Aorta (tissue), 5 donors: Measurements from ENCODE around the gene KDM2A. TPM values are rescaled to one million over a fixed set of nuclear protein-coding genes. Genes with fewer than 3 reads are reported as not detected.
"Not testable (repeated sequence)": the region's sequence is repeated elsewhere in the genome, so short reads cannot be mapped to it uniquely, and the experiment has no call there.

Experiments
- ATAC-seq: fragments of 200-7000 bp; cut with Tn5 transposase; one replicate; pipeline ENCODE4 v1.9.1; 2022; ENCODE audit warnings: moderate library complexity; ENCODE audit not compliant: low FRiP score
- DNase-seq, 2 donors: peaks; one replicate each; pipeline ENCODE4 v3.0.0-alpha.2; 2020
- H3K27ac ChIP-seq, 2 donors: one replicate each; pipeline ENCODE4 v1.5.1; 2013; ENCODE audit warnings: low read length in 2 of 2, mild to moderate bottlenecking in 2 of 2, moderate library complexity in 2 of 2, control low read depth in 1 of 2, inconsistent platforms in 1 of 2, low read depth in 1 of 2
- H3K27me3 ChIP-seq, 2 donors: one replicate each; pipeline ENCODE4 v1.6.1; 2013; ENCODE audit warnings: control low read depth in 1 of 2, low read length in 1 of 2, mild to moderate bottlenecking in 1 of 2, moderate library complexity in 1 of 2; ENCODE audit not compliant: insufficient read depth in 2 of 2, control insufficient read depth in 1 of 2
- H3K36me3 ChIP-seq, 2 donors: one replicate each; pipeline ENCODE4 v1.6.1; 2013; ENCODE audit warnings: control low read depth in 1 of 2, low read length in 1 of 2, mild to moderate bottlenecking in 1 of 2; ENCODE audit not compliant: insufficient read depth in 2 of 2, control insufficient read depth in 1 of 2
- H3K4me1 ChIP-seq, 2 donors: one replicate each; pipeline ENCODE4 v1.6.1; 2013; ENCODE audit warnings: low read length in 2 of 2, control low read depth in 1 of 2, mild to moderate bottlenecking in 1 of 2, moderate library complexity in 1 of 2; ENCODE audit not compliant: insufficient read depth in 2 of 2, control insufficient read depth in 1 of 2
- H3K4me3 ChIP-seq, 2 donors: one replicate each; pipeline ENCODE4 v1.5.1; 2013; ENCODE audit warnings: low read length in 2 of 2, control low read depth in 1 of 2, mild to moderate bottlenecking in 1 of 2
- H3K9me3 ChIP-seq: one replicate; pipeline ENCODE4 v1.6.1; 2013; ENCODE audit warnings: mild to moderate bottlenecking, low read length; ENCODE audit not compliant: control insufficient read depth
- whole genome bisulfite sequencing, 2 donors: extraction: QIAGEN DNeasy Blood & Tissue Kit; methylation state at CpG; one replicate each; pipeline ENCODE4 v1.1.7; 2013; 5-methylcytosine and 5-hydroxymethylcytosine counted together
- intact Hi-C, 2 donors: fragments of 100-400 bp; cut with DNase I; formaldehyde crosslinking; loops; one replicate each; pipeline versions ENCODE4 v1.14.2 to v1.15.0; 2022
- polyA plus RNA-seq, 2 donors: library from polyadenylated mRNA; stranded (reverse); fragments of 200-250 nt; gene quantifications; one replicate each; pipeline ENCODE4 v1.2.3, GENCODE V29; 2013
- total RNA-seq, 2 donors: library from RNA; stranded (reverse); fragmentation: NEBNext Ultra II Directional; extraction: Animal tissue kit (Norgen Biotek cat#: 25700); gene quantifications; one replicate each; pipeline ENCODE4 v1.2.1, GENCODE V29; 2021
- donor health status: healthy with polysubstance abuse.
- donor health status: Bipolar disorder and iron deficiency.
- donor health status: DM: no; HTN: no; CAD: no.
- donor health status: DM: no; HTN: no; CAD: no.
- donor health status: DM: yes; HTN: yes; CAD: no.

KDM2A gene
- total and polyA plus RNA-seq, 4 donors, result 11.5 to 106 (median 45.3) TPM

DNA sequence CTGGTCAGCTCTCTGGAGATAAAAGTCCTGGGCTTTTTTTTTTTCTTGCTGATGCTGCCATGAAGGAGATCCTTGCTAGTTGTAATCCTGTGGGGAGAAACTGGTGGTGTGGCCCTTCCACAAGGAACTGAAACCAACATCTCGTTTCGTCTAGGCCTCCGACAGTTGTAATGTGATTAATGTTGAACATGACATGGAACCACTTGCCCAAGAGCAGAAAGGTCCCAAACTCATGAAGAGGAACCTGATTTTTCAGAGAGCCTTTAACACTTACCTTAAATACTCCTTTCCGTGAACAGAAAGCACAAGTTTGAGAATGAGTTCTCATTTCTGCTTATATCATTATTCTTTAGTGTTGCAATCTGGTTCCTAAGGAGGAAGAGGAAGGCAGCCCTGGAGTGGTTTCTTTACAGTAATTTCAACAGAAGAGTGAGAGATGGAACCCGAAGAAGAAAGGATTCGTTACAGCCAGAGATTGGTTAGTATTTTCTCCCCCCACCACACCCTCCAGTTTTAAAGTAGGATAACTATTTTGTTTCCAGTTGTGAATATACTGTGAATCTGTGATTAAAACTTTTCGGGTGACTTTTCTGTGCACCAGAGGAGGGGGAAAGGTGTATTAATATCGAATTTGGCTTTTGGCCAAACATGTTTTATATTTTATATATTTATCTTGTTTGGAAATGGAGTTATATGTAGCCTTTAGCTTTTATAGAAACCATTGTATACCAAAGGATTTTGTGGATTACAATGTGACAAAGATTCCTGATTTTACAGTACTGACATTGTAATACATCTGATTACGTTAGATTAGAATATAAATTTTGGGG, 2.0 kb downstream of the KDM2A start:
- no peak overlapping the region for H3K27ac ChIP-seq
- no peaks in the 10 kb centered on the region for H3K9me3 ChIP-seq
- 4 to 6% methylated on average over 9 of the region's 9 CpGs for WGBS, 2 donors
- peak overlapping the region; percentile 84 to 93 for H3K4me3 ChIP-seq
- DNase-seq (no peak), ATAC-seq (no peak)
- intact Hi-C loops, result loop anchor here in 1 of 2 donors (10.0 kb wide), 1 partner anchor 114 kb away; no protein-coding TSS in a partner anchor
- H3K27me3 ChIP-seq, result no peaks in the 10 kb centered on the region
- H3K36me3 ChIP-seq, result no peaks in the 10 kb centered on the region
- H3K4me1 ChIP-seq, result no peaks in the 10 kb centered on the region

DNA sequence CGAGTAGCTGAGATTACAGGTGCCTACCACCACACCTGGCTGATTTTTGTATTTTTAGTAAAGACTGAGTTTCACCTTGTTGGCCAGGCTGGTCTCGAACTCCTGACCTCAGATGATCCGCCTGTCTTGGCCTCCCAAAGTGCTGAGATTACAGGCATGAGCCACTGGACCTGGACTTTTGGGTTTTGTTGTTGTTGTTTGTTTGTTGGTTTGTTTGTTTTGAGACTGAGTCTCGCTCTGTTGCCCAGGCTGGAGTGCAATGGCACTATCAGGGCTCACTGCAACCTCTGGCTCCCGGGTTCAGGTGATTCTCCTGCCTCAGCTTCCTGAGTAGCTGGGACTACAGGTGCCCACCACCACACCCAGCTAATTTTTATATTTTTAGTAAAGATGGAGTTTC, 4.7 kb downstream of the KDM2A start:
- DNase-seq, result peak in 1 of 2 donors; percentile 26
- WGBS, 2 donors, result 92 to 93% methylated on average over 5 of the region's 5 CpGs
- H3K27ac ChIP-seq, H3K36me3 ChIP-seq, H3K4me3 ChIP-seq, H3K9me3 ChIP-seq, H3K4me1 ChIP-seq, ATAC-seq, H3K27me3 ChIP-seq: not testable (repeated sequence)
- intact Hi-C loops, result loop anchor here in 1 of 2 donors (10.0 kb wide), 1 partner anchor 111 kb away; no protein-coding TSS in a partner anchor

DNA sequence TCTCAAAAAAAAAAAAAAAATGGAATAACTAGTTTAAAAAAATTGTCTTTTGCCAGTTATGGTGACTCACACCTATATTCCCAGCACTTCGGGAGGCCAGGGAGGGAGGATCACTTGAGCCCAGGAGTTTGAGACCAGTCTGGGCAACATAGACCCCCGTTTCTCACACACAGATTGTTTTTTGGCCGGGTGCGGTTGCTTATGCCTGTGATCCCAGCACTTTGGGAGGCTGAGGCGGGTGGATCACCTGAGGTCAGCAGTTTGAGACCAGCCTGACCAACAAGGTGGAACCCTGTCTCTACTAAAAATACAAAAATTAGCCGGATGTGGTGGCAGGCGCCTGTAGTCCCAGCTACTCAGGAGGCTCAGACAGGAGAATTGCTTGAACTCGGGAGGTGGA, 7.2 kb downstream of the KDM2A start:
- WGBS, 2 donors, result 89 to 95% methylated on average over 8 of the region's 8 CpGs
- intact Hi-C loops, result loop anchor here in 1 of 2 donors (10.0 kb wide), 1 partner anchor 109 kb away; no protein-coding TSS in a partner anchor

DNA sequence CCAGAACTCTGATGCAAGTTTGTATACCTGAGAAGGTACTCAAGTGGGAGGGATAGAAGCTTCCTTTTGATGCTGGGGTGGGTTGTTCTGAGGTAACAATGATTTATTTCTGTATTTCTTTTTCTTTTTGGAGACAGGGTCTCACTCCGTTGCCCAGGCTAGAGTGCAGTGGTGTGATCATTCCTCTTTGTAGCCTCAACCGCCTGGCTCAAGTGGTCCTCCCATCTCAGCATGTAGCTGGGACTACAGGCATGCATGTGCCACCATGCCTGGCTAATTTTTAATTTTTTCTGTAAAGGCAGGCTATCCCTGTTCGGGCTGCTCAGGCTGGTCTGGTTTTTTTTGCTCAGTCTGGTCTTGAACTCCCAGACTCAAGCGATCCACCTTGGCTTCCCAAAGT, 7.9 kb downstream of the KDM2A start:
- Histone ChIP-seq H3K4me3 (no peak overlapping the region), H3K27me3 (no peaks in the 10 kb centered on the region), H3K9me3 (no peaks in the 10 kb centered on the region), H3K36me3 (peaks cover 2 to 5% of the 10 kb centered on the region in 2 donors), H3K27ac (no peak overlapping the region), H3K4me1 (no peaks in the 10 kb centered on the region)
- 70 to 72% methylated on average over 4 of the region's 4 CpGs for WGBS, 2 donors
- intact Hi-C loops, result loop anchor here in 1 of 2 donors (10.0 kb wide), 1 partner anchor 108 kb away; no protein-coding TSS in a partner anchor
- ATAC-seq, result no peak
- no peak for DNase-seq

More for the DNA sequence above, 7.2 kb downstream of the KDM2A start:
- peak in 1 of 2 donors; percentile 32 for DNase-seq
- ATAC-seq, H3K27me3 ChIP-seq, H3K36me3 ChIP-seq, H3K27ac ChIP-seq, H3K4me1 ChIP-seq, H3K9me3 ChIP-seq, H3K4me3 ChIP-seq: not testable (repeated sequence)

DNA sequence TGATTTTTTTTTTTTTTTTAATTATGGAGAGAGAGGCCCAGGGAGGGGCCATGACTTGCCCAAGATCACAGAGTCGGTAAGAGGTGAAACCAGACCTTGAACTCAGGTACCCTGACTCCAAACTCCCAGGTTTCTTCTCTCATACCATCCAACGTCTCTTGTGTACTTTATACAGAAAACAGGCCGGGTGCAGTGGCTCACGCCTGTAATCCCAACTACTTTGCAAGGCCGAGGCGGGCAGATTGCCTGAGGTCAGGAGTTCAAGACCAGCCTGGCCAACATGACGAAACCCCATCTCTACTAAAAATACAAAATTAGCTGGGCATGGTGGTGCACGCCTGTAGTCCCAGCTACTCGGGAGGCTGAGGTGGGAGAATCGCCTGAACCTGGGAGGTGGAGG, 11.8 kb downstream of the KDM2A start:
- intact Hi-C loops, H3K4me3 ChIP-seq, H3K27ac ChIP-seq, H3K36me3 ChIP-seq, H3K27me3 ChIP-seq, H3K4me1 ChIP-seq, H3K9me3 ChIP-seq, ATAC-seq: not testable (repeated sequence)
- WGBS, 2 donors, result 95% methylated on average over 10 of the region's 10 CpGs
- DNase-seq, result peak in 1 of 2 donors; percentile 21

DNA sequence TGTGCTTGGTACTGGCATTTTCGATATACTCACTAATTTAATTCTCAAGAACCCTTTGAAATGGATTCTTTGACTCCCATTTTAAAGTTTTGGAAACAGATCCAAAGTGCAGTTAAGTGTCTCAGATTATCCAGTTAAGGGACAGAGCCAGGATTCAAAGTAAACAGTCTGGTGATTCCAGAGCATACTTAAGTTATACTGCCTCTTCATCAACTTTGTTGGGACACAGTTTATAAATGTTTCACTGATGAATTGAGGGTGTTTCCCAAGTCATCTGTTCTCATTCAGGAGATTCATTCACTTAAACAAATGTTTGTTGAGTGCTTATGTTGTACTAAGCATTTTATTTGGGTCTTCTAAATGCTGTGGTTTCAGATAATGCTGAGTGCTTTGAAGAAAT, 17.1 kb downstream of the KDM2A start:
- 88 to 95% methylated on average over 1 of the region's 1 CpG for WGBS, 2 donors
- intact Hi-C loops, result no loop called here

DNA sequence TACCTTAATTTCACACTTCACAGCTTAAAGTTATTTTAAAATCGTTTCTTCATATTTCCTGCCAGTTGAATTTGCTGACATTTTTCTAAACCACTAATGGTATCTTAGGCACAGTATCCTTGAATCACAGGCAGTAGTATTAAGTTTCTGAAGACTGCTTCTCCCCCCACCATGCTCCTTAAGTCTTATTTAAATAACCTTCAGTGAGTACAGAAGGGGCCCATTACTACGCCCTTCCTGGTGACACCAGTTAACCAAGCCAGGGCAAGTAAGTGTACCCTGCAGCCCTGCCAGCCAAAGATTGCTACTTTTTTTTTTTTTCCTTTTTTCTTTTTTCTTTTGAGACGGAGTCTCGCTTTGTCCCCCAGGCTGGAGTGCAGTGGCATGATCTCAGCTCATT, 19.9 kb downstream of the KDM2A start:
- H3K36me3 ChIP-seq, result peaks cover 0 to 1% of the 10 kb centered on the region in 2 donors
- DNase-seq, result no peak
- ATAC-seq, result no peak
- 83% methylated on average over 4 of the region's 4 CpGs for WGBS, 2 donors
- no peak overlapping the region for H3K27ac ChIP-seq
- no peaks in the 10 kb centered on the region for H3K27me3 ChIP-seq
- H3K9me3 ChIP-seq, result no peaks in the 10 kb centered on the region
- H3K4me3 ChIP-seq, result no peak overlapping the region
- peaks cover 0 to 2% of the 10 kb centered on the region in 2 donors for H3K4me1 ChIP-seq
- intact Hi-C loops, result no loop called here

More for the DNA sequence above, 17.1 kb downstream of the KDM2A start:
- Histone ChIP-seq H3K4me3 (no peak overlapping the region), H3K27ac (no peak overlapping the region), H3K36me3 (peaks cover 1 to 6% of the 10 kb centered on the region in 2 donors), H3K27me3 (no peaks in the 10 kb centered on the region), H3K4me1 (peaks cover 0 to 2% of the 10 kb centered on the region in 2 donors), H3K9me3 (no peaks in the 10 kb centered on the region)
- ATAC-seq (no peak), DNase-seq (no peak)

DNA sequence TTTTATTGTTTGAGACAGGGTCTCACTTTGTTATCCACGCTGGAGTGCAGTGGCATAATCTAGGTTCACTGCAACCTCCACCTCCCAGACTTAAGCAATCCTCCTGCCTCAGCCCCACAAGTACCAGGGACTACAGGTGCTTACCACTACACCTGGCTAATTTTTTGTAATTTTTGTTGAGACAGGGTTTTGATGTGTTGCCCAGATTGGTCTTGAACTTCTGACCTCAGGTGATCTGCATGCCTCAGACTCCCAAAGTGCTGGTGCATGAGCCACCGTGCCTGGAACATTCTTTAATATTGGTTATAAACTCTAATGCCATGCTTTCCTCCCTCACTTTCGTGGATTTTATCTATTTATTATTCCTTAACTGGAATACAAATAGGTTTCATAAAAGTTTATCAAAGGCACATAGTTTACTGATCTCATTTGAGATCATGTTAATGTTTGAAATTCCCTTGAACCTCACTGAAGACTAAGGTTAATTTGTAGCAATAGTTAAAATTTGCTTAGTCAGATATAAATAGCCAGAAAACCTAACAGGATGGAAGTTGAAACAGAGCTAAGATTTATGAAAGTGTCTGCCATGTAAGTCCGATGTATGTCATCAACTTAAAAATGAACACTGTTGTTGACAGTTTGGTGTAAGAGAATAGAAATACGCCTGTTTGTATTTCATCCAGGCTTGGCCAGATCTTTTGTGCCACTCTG, 27.6 kb downstream of the KDM2A start:
- H3K36me3 ChIP-seq, result peaks cover 0 to 4% of the 10 kb centered on the region in 2 donors
- H3K27me3 ChIP-seq, result no peaks in the 10 kb centered on the region
- intact Hi-C loops, result no loop called here
- H3K4me1 ChIP-seq, result no peaks in the 10 kb centered on the region
- no peak for DNase-seq
- H3K9me3 ChIP-seq, result no peaks in the 10 kb centered on the region
- ATAC-seq, result no peak
- H3K4me3 ChIP-seq, result no peak overlapping the region
- no peak overlapping the region for H3K27ac ChIP-seq
- WGBS, 2 donors, result 77 to 78% methylated on average over 5 of the region's 5 CpGs
